ENCODE measurements around the gene FBXL15.

The FBXL15 gene

GRCh38 chr10:102420714-102421506 is at the start of gene FBXL15:
Gene FBXL15, plus strand, starts transcription at chr10:102420836. Its CDS starts 294 bp downstream, at chr10:102421130.
- peak; percentile 91 for DNase-seq

GRCh38 chr10:102371295-102371694 is 49.3 kb upstream of the FBXL15 start:
- no peak for DNase-seq

GRCh38 chr10:102375250-102375649 is 45.4 kb upstream of the FBXL15 start:
- no peak for DNase-seq

GRCh38 chr10:102375867-102376266 is 44.8 kb upstream of the FBXL15 start:
- DNase-seq: no peak

GRCh38 chr10:102376901-102377300 is 43.7 kb upstream of the FBXL15 start:
- DNase-seq: no peak

GRCh38 chr10:102379383-102379782 is 41.3 kb upstream of the FBXL15 start:
- DNase-seq: no peak

GRCh38 chr10:102381983-102382382 is 38.7 kb upstream of the FBXL15 start:
- no peak for DNase-seq

GRCh38 chr10:102382871-102383270 is 37.8 kb upstream of the FBXL15 start:
- no peak for DNase-seq

- DNase-seq: no peak
Measured at GRCh38 chr10:102384053-102384452, 36.6 kb upstream of the FBXL15 start.

- DNase-seq: no peak
Measured at GRCh38 chr10:102384606-102385429, 35.8 kb upstream of the FBXL15 start.

- DNase-seq: no peak
Measured at GRCh38 chr10:102389894-102390293, 30.7 kb upstream of the FBXL15 start.

GRCh38 chr10:102392306-102392705 is 28.3 kb upstream of the FBXL15 start:
- DNase-seq: no peak

GRCh38 chr10:102393411-102394078 is 27.1 kb upstream of the FBXL15 start:
- DNase-seq: no peak

GRCh38 chr10:102394079-102394800 is 26.4 kb upstream of the FBXL15 start:
- peak; percentile 98 for DNase-seq

- DNase-seq: peak; percentile 69
Measured at GRCh38 chr10:102394801-102395399, 25.7 kb upstream of the FBXL15 start.

- peak; percentile 90 for DNase-seq
Measured at GRCh38 chr10:102395400-102396316, 25.0 kb upstream of the FBXL15 start, which contains the start of gene NFKB2. Gene NFKB2, plus strand, starts transcription at chr10:102395705. Its CDS starts 255 bp downstream, at chr10:102395960.

- DNase-seq: no peak
Measured at GRCh38 chr10:102396317-102396650, 24.4 kb upstream of the FBXL15 start.

GRCh38 chr10:102396730-102397151 is 23.9 kb upstream of the FBXL15 start:
- no peak for DNase-seq

- no peak for DNase-seq
Measured at GRCh38 chr10:102397222-102398171, 23.1 kb upstream of the FBXL15 start.

Data from activated naive CD4-positive, alpha-beta T cell treated with anti-CD3 and anti-CD28 coated beads, Interleukin-2, amount 50 U/mL, for 16 hours (primary cell).